Activated CD8-positive, alpha-beta T cell treated with anti-CD3 and anti-CD28 coated beads for 36 hours (primary cell): ENCODE results near the gene AK8. TPM values are rescaled to one million over a fixed set of nuclear protein-coding genes. Genes with fewer than 3 reads are reported as not detected.

ENCODE experiments used
- ATAC-seq: fragments of 200-7000 bp; cut with Tn5 transposase; one replicate; pipeline ENCODE4 v1.10.0; 2021; ENCODE audit warnings: mild to moderate bottlenecking, moderate library complexity
- CTCF ChIA-PET: fragments of 350-600 bp; sonication (Branson Sonifier 250); formaldehyde crosslinking; loops from one replicate; lab custom pipeline; 2021; ENCODE audit warnings: antibody characterized with exemption; lab: Charles Lee
- POLR2A ChIA-PET: fragments of 350-600 bp; sonication (Branson Sonifier 250); formaldehyde crosslinking; loops from one replicate; lab custom pipeline; 2021; ENCODE audit warnings: antibody characterized with exemption; lab: Charles Lee
- DNase-seq: peaks from one replicate; pipeline ENCODE4 v3.0.0-alpha.2; 2020
- H3K27ac Mint-ChIP-seq: one replicate; pipeline ENCODE4 v1.8.0; 2021; ENCODE audit warnings: mild to moderate bottlenecking, mixed read lengths
- H3K27me3 Mint-ChIP-seq: one replicate; pipeline ENCODE4 v1.8.0; 2021; ENCODE audit warnings: mixed read lengths
- H3K36me3 Mint-ChIP-seq: one replicate; pipeline ENCODE4 v1.8.0; 2021; ENCODE audit warnings: low read depth, mixed read lengths
- H3K4me1 Mint-ChIP-seq: one replicate; pipeline ENCODE4 v1.8.0; 2021; ENCODE audit warnings: low read depth, mixed read lengths
- H3K4me3 Mint-ChIP-seq: one replicate; pipeline ENCODE4 v1.8.0; 2021; ENCODE audit warnings: mild to moderate bottlenecking, moderate library complexity, mixed read lengths
- H3K9me3 Mint-ChIP-seq: one replicate; pipeline ENCODE4 v1.8.0; 2021; ENCODE audit warnings: mixed read lengths
- intact Hi-C: fragments of 100-400 bp; cut with micrococcal nuclease; formaldehyde crosslinking; loops from one replicate; pipeline ENCODE4 v1.10.0; 2022
- total RNA-seq, 2 experiments: library from RNA; stranded (reverse); gene quantifications; one replicate each; pipeline ENCODE4 v1.2.3, GENCODE V29; 2021
- TF ChIP-seq, protein P1 (sequence below): fragments of 200-600 bp; IDR thresholded peaks from one replicate; pipeline ENCODE4 v1.8.0; 2022; ENCODE audit warnings: antibody characterized with exemption, mild to moderate bottlenecking

AK8 gene
- total RNA-seq, 2 experiments from 2014 or later, result not detected

DNA sequence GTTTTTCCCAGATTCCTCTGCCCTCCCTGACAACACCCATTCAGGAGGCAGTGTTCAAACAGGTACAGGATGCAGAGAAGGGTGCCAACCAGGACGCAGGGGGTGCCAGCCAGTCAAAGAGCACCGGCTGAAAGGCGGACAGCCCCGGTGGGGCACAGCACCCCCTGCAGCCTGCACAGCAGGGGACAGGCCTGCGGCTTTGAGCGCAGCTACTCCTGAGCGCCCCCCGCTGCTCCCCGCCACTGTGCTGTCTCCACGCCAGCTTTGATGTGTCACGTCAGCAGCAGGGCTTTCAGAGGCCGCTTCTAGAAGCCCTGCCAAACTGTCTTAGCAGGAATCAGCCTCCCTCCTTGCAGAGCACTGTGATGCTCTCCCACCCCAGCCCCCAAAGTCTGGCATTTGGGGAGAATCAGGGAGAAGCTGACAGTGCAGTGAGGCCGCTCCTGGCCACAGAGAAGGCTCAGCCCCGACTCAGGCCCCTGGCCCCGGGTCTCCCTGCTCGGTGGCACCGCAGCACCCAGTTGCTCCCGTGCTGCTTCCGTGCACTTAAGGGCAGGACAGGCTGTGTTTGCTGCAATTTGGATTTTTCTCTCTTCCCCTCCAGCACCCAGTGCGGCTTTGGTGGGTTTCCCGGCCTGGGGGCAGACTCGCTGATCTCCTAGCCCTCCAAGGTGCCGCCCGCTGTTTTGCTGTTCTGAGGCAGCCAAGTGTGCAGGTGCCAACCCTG is 20.3 kb downstream of the AK8 start:
- ChIA-PET POLR2A (no interaction called here), CTCF (interaction anchor here (1.7 kb wide), 1 partner anchor 44 kb away, joined by 4 read pairs; no protein-coding TSS in a partner anchor)
- ATAC-seq, result no peak
- TF ChIP-seq, protein P1, sequence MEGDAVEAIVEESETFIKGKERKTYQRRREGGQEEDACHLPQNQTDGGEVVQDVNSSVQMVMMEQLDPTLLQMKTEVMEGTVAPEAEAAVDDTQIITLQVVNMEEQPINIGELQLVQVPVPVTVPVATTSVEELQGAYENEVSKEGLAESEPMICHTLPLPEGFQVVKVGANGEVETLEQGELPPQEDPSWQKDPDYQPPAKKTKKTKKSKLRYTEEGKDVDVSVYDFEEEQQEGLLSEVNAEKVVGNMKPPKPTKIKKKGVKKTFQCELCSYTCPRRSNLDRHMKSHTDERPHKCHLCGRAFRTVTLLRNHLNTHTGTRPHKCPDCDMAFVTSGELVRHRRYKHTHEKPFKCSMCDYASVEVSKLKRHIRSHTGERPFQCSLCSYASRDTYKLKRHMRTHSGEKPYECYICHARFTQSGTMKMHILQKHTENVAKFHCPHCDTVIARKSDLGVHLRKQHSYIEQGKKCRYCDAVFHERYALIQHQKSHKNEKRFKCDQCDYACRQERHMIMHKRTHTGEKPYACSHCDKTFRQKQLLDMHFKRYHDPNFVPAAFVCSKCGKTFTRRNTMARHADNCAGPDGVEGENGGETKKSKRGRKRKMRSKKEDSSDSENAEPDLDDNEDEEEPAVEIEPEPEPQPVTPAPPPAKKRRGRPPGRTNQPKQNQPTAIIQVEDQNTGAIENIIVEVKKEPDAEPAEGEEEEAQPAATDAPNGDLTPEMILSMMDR, result no peak
- H3K36me3 Mint-ChIP-seq, result no peaks in the 10 kb centered on the region
- no peaks in the 10 kb centered on the region for H3K9me3 Mint-ChIP-seq
- no peak overlapping the region for H3K4me3 Mint-ChIP-seq
- intact Hi-C loops, result no loop called here
- no peak for DNase-seq
- H3K27me3 Mint-ChIP-seq, result peaks cover 2% of the 10 kb centered on the region
- H3K27ac Mint-ChIP-seq, result no peak overlapping the region
- peaks cover 12% of the 10 kb centered on the region for H3K4me1 Mint-ChIP-seq

DNA sequence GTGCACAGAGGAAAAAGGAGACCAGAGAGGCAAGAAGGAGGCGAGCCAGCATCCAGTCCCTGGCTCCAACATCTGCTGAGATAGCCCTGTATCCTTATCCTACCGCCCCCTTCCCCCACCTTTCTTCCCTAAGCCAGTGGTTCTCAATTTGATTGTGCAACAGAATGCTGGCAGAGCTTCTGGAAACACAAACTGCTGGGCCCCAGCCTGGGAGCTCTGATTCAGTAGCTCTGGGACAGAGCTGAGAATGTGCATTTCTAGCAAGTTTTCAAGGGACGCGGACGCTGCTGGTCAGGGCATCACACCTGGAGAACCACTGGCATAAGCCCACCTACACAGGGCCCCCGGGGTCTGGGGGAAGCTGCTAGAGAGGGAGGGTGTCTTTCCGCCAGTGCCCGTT is 21.1 kb downstream of the AK8 start:
- TF ChIP-seq, protein P1, result no peak
- no peak overlapping the region for H3K4me3 Mint-ChIP-seq
- H3K4me1 Mint-ChIP-seq, result peaks cover 5% of the 10 kb centered on the region
- POLR2A ChIA-PET, result no interaction called here
- CTCF ChIA-PET, result interaction anchor here (1.1 to 1.7 kb wide), 2 partner anchors 44 to 348 kb away, joined by 3 to 4 read pairs; no protein-coding TSS in a partner anchor
- H3K9me3 Mint-ChIP-seq, result no peaks in the 10 kb centered on the region
- H3K36me3 Mint-ChIP-seq, result no peaks in the 10 kb centered on the region
- intact Hi-C loops, result no loop called here
- H3K27me3 Mint-ChIP-seq, result peaks cover 2% of the 10 kb centered on the region
- H3K27ac Mint-ChIP-seq, result no peak overlapping the region
- DNase-seq (no peak), ATAC-seq (no peak)

DNA sequence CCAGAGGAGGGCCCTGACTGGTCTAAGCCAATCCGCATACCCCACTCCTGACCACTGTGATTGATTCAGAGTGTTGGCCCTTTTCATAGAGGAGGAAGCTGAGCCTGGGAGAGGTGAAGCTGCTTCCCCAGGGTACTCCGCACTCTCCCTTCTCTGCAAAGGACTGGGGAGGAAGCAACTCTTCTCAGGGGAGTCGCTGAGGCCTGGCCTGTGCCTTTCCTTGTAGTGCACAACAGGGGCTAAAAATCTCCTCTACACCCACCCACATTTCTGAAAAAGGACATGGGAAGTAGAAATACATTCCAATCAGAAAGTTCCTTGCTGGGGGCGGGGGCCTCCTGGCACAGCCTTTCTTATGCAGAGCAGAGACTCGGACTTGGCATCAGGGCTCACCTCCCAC is 22.2 kb downstream of the AK8 start:
- no peak for ATAC-seq
- intact Hi-C loops, result no loop called here
- ChIA-PET POLR2A (no interaction called here), CTCF (interaction anchor here (1.1 kb wide), 1 partner anchor 347 kb away, joined by 3 read pairs; no protein-coding TSS in a partner anchor)
- H3K27me3 Mint-ChIP-seq, result peaks cover 2% of the 10 kb centered on the region
- H3K36me3 Mint-ChIP-seq, result no peaks in the 10 kb centered on the region
- DNase-seq, result no peak
- peaks cover 15% of the 10 kb centered on the region for H3K4me1 Mint-ChIP-seq
- no peak overlapping the region for H3K27ac Mint-ChIP-seq
- TF ChIP-seq, protein P1, result no peak
- no peaks in the 10 kb centered on the region for H3K9me3 Mint-ChIP-seq
- H3K4me3 Mint-ChIP-seq, result no peak overlapping the region

DNA sequence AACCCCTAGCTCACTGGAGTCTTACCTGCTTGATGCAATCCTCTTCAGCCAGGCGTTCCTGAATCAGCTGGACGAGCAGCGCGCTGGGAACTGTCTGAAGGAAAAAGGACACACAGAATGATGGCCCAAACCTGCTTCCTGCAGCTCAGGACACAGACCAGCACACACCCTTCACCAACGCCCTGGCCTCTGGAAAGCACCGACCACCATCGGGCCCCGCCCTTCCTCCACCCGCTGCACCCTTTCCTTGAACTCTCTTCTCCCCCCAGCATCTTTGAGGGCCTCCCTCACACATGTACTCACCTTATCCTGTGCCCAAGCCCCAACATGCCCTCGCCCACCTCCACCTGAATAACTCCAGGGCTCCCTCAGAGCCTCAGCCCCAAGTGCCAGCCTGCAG is 23.3 kb downstream of the AK8 start:
- Mint-ChIP-seq H3K27ac (no peak overlapping the region), H3K9me3 (no peaks in the 10 kb centered on the region), H3K36me3 (no peaks in the 10 kb centered on the region), H3K4me1 (peaks cover 18% of the 10 kb centered on the region), H3K27me3 (peaks cover 2% of the 10 kb centered on the region), H3K4me3 (no peak overlapping the region)
- CTCF ChIA-PET, result no interaction called here
- TF ChIP-seq, protein P1, result no peak
- POLR2A ChIA-PET, result interaction anchor here (1.0 kb wide), 1 partner anchor 112 kb away, joined by 3 read pairs; no protein-coding TSS in a partner anchor
- ATAC-seq (no peak), DNase-seq (no peak)
- intact Hi-C loops, result no loop called here

DNA sequence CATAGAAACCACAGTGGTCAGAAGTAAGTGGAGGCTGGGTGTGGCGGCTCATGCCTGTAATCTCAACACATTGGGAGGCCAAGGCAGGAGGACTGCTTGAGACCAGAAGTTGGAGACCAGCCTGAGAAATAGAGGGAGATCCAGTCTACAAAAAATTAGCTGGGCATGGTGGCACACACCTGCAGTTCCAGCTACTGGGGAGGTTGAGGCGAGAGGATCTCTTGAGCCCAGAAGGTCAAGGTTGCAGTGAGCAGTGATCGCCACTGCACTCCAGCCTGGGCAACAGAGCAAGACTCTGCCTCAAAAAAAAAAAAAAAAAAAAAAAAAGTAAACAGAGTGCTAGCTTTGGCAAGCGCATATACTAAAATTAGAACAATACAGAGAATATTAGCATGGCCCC is 24.6 kb downstream of the AK8 start:
- ATAC-seq (no peak), DNase-seq (no peak)
- TF ChIP-seq, protein P1, result no peak
- Mint-ChIP-seq H3K36me3 (no peaks in the 10 kb centered on the region), H3K4me3 (no peak overlapping the region), H3K9me3 (no peaks in the 10 kb centered on the region), H3K27me3 (peaks cover under 1% of the 10 kb centered on the region), H3K4me1 (peaks cover 28% of the 10 kb centered on the region), H3K27ac (no peak overlapping the region)
- intact Hi-C loops, result no loop called here
- CTCF ChIA-PET, result interaction anchor here (0.8 kb wide), 1 partner anchor 49 kb away, joined by 3 read pairs; no protein-coding TSS in a partner anchor
- POLR2A ChIA-PET, result interaction anchor here (1.3 kb wide), 1 partner anchor 90 kb away, joined by 5 read pairs; no protein-coding TSS in a partner anchor
